HEK293 (cell line): Measurements from ENCODE around the gene HMGN1.

ENCODE experiments used
- BCL11A ChIP-seq: fragments of 450-650 bp; formaldehyde crosslinking; IDR thresholded peaks from 2 replicates; pipeline ENCODE4 v1.5.1; 2016; ENCODE audit warnings: low read depth, missing biosample characterization, missing genetic modification characterization
- EGR2 ChIP-seq: fragments of 450-650 bp; formaldehyde crosslinking; IDR thresholded peaks from 2 replicates; pipeline ENCODE4 v1.5.1; 2016; ENCODE audit warnings: low read depth, missing biosample characterization, missing genetic modification characterization
- FEZF1 ChIP-seq: fragments of 450-650 bp; formaldehyde crosslinking; IDR thresholded peaks from 2 replicates; pipeline ENCODE4 v1.5.1; 2016; ENCODE audit warnings: missing biosample characterization, missing genetic modification characterization
- GLI4 ChIP-seq: fragments of 450-650 bp; formaldehyde crosslinking; IDR thresholded peaks from 2 replicates; pipeline ENCODE4 v1.5.1; 2016; ENCODE audit warnings: missing biosample characterization, missing genetic modification characterization
- GLIS1 ChIP-seq: fragments of 450-650 bp; formaldehyde crosslinking; IDR thresholded peaks from 2 replicates; pipeline ENCODE4 v1.5.1; 2016; ENCODE audit warnings: missing biosample characterization, missing genetic modification characterization
- KLF1 ChIP-seq: fragments of 450-650 bp; formaldehyde crosslinking; IDR thresholded peaks from 2 replicates; pipeline ENCODE4 v1.5.1; 2016; ENCODE audit warnings: missing biosample characterization, missing genetic modification characterization
- KLF7 ChIP-seq: fragments of 450-650 bp; formaldehyde crosslinking; IDR thresholded peaks from 2 replicates; pipeline ENCODE4 v1.5.1; 2016; ENCODE audit warnings: missing biosample characterization, missing genetic modification characterization, borderline replicate concordance
- OSR2 ChIP-seq: fragments of 450-650 bp; formaldehyde crosslinking; IDR thresholded peaks from 2 replicates; pipeline ENCODE4 v1.5.1; 2016; ENCODE audit warnings: missing biosample characterization, missing genetic modification characterization
- SETDB1 ChIP-seq: IDR thresholded peaks from one replicate; pipeline ENCODE4 v1.6.1; 2017; ENCODE audit warnings: mild to moderate bottlenecking, low read length, moderate library complexity, mixed read lengths; ENCODE audit not compliant: insufficient read length
- SP7 ChIP-seq: fragments of 450-650 bp; formaldehyde crosslinking; IDR thresholded peaks from 2 replicates; pipeline ENCODE4 v1.5.1; 2016; ENCODE audit warnings: missing biosample characterization, missing genetic modification characterization
- ZBTB7A ChIP-seq: fragments of 450-650 bp; formaldehyde crosslinking; IDR thresholded peaks from 2 replicates; pipeline ENCODE4 v1.5.1; 2016; ENCODE audit warnings: low read depth, missing biosample characterization, missing genetic modification characterization
- ZIC2 ChIP-seq: fragments of 450-650 bp; formaldehyde crosslinking; IDR thresholded peaks from 2 replicates; pipeline ENCODE4 v1.5.1; 2016; ENCODE audit warnings: missing biosample characterization, missing genetic modification characterization
- ZNF10 ChIP-seq: fragments of 450-650 bp; formaldehyde crosslinking; IDR thresholded peaks from 2 replicates; pipeline ENCODE4 v1.5.1; 2017; ENCODE audit warnings: missing biosample characterization, missing genetic modification characterization
- ZNF112 ChIP-seq: fragments of 450-650 bp; formaldehyde crosslinking; IDR thresholded peaks from 2 replicates; pipeline ENCODE4 v1.5.0; 2017; ENCODE audit warnings: missing biosample characterization, missing genetic modification characterization
- ZNF155 ChIP-seq: fragments of 450-650 bp; formaldehyde crosslinking; IDR thresholded peaks from 2 replicates; pipeline ENCODE4 v1.5.1; 2016; ENCODE audit warnings: missing biosample characterization, missing genetic modification characterization
- ZNF169 ChIP-seq: fragments of 450-650 bp; formaldehyde crosslinking; IDR thresholded peaks from 2 replicates; pipeline ENCODE4 v1.5.1; 2016; ENCODE audit warnings: missing biosample characterization, missing genetic modification characterization
- ZNF19 ChIP-seq: fragments of 450-650 bp; formaldehyde crosslinking; IDR thresholded peaks from 2 replicates; pipeline ENCODE4; 2016; ENCODE audit warnings: missing biosample characterization, missing genetic modification characterization, low read depth
- ZNF214 ChIP-seq: fragments of 450-650 bp; formaldehyde crosslinking; IDR thresholded peaks from 2 replicates; pipeline ENCODE4 v1.5.1; 2017; ENCODE audit warnings: missing biosample characterization, mild to moderate bottlenecking, missing genetic modification characterization, borderline replicate concordance
- ZNF24 ChIP-seq: fragments of 450-650 bp; formaldehyde crosslinking; IDR thresholded peaks from 2 replicates; pipeline ENCODE4 v1.5.1; 2016; ENCODE audit warnings: missing biosample characterization, missing genetic modification characterization
- ZNF266 ChIP-seq: fragments of 450-650 bp; formaldehyde crosslinking; IDR thresholded peaks from 2 replicates; pipeline ENCODE4 v1.5.1; 2016; ENCODE audit warnings: missing biosample characterization, missing genetic modification characterization, low read depth
- ZNF302 ChIP-seq: fragments of 450-650 bp; formaldehyde crosslinking; IDR thresholded peaks from 2 replicates; pipeline ENCODE4 v1.5.1; 2016; ENCODE audit warnings: missing biosample characterization, missing genetic modification characterization, low read depth
- ZNF394 ChIP-seq: fragments of 450-650 bp; formaldehyde crosslinking; IDR thresholded peaks from 2 replicates; pipeline ENCODE4 v1.5.1; 2016; ENCODE audit warnings: missing biosample characterization, missing genetic modification characterization, mild to moderate bottlenecking, moderate library complexity, borderline replicate concordance
- ZNF510 ChIP-seq: fragments of 450-650 bp; formaldehyde crosslinking; IDR thresholded peaks from 2 replicates; pipeline ENCODE4 v1.5.1; 2018; ENCODE audit warnings: mild to moderate bottlenecking, missing genetic modification characterization, missing biosample characterization; ENCODE audit not compliant: insufficient replicate concordance
- ZNF621 ChIP-seq: fragments of 450-650 bp; formaldehyde crosslinking; IDR thresholded peaks from 2 replicates; pipeline ENCODE4 v1.5.1; 2017; ENCODE audit warnings: missing biosample characterization, missing genetic modification characterization
- ZNF626 ChIP-seq: fragments of 450-650 bp; sonication (Bioruptor Pico); formaldehyde crosslinking; IDR thresholded peaks from 2 replicates; pipeline ENCODE4 v1.5.1; 2018; ENCODE audit warnings: missing biosample characterization, missing genetic modification characterization, inconsistent platforms
- ZNF670 ChIP-seq: fragments of 450-650 bp; formaldehyde crosslinking; IDR thresholded peaks from 2 replicates; pipeline ENCODE4 v1.5.1; 2016; ENCODE audit warnings: missing biosample characterization, missing genetic modification characterization, low read depth
- ZNF830 ChIP-seq: fragments of 450-650 bp; IDR thresholded peaks from 2 replicates; pipeline ENCODE4 v1.5.0; 2018; ENCODE audit warnings: missing biosample characterization, missing genetic modification characterization, low read depth, mild to moderate bottlenecking, moderate library complexity
- TF ChIP-seq, protein P1 (sequence below): fragments of 450-650 bp; formaldehyde crosslinking; IDR thresholded peaks from 2 replicates; pipeline ENCODE4 v1.5.1; 2016; ENCODE audit warnings: missing biosample characterization, missing genetic modification characterization
- TF ChIP-seq, protein P2 (sequence below): fragments of 450-650 bp; formaldehyde crosslinking; IDR thresholded peaks from 2 replicates; pipeline ENCODE4 v1.5.1; 2017; ENCODE audit warnings: missing biosample characterization, missing genetic modification characterization
- TF ChIP-seq, protein P3 (sequence below): fragments of 450-650 bp; formaldehyde crosslinking; IDR thresholded peaks from 2 replicates; pipeline ENCODE4 v1.5.1; 2016; ENCODE audit warnings: missing biosample characterization, missing genetic modification characterization
- TF ChIP-seq, protein P4 (sequence below): fragments of 450-650 bp; formaldehyde crosslinking; IDR thresholded peaks from 2 replicates; pipeline ENCODE4 v1.5.1; 2016; ENCODE audit warnings: missing biosample characterization, missing genetic modification characterization
- TF ChIP-seq, protein P5 (sequence below): fragments of 450-650 bp; formaldehyde crosslinking; IDR thresholded peaks from 2 replicates; pipeline ENCODE4 v1.5.1; 2016; ENCODE audit warnings: missing biosample characterization, missing genetic modification characterization

The HMGN1 gene

DNA sequence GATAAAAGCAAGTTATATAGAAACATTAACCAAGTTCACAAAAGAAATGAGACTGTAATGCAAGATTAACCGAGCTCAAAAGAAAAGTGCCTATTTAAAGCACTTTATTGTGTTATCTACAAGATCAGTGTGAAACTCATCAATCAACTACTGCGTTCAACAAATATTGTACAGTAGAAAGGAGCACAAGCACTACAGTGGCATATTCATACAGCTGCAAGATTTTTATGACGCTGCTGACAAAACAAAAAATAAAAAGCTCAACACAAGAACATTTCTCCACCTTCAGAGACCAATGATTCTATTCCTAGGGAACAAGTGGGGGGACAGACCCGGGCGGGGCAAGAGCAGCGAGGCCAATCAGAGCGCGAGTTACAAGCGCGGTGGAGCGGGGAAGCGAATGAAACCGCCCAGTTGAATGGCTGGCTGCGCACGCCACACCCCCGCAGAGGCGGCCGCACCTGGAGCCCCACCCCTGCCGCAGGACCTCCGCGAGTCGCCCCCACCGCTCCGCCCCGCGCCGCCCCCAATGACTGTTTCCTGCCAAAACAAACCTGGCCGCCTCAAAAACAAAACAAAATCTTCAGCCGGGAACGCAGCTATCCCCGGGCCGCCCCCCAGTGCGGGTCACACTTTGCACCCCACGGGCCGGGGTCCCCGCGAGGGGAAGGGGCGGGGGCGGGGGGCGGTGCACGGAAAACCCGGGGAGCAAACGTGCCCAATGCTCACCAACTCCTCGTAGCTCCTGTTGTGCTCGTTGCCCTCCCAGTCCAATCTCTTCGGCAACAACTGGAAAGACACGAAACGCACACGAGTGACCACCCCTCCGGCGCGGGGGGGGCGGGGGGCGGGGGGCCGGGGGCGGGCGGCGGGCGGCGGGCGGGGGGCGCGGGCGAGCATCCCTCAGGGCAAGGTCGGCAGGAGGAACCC is 36.5 kb downstream of the HMGN1 start (continued):
- TF ChIP-seq EGR2 (peak; percentile 92), GLI4 (tag by site-specific recombination) (no peak), ZNF24 (tag by site-specific recombination) (no peak), ZNF169 (tag by site-specific recombination) (no peak), ZNF830 (tag by site-specific recombination) (no peak), ZNF112 (tag by site-specific recombination) (no peak), ZNF394 (tag by site-specific recombination) (no peak), ZNF214 (tag by site-specific recombination) (no peak), ZNF19 (no peak), SETDB1 (no peak), ZNF266 (tag by site-specific recombination) (no peak), ZNF626 (tag by site-specific recombination) (no peak), ZIC2 (tag by site-specific recombination) (peak; percentile 69), KLF7 (no peak), GLIS1 (tag by site-specific recombination) (peak; percentile 92), ZNF10 (tag by site-specific recombination) (0 out of 2 replicates have a peak, but pooled peaks have one; percentile 10), ZNF670 (tag by site-specific recombination) (no peak), ZBTB7A (no peak), ZNF155 (tag by site-specific recombination) (no peak), OSR2 (tag by site-specific recombination) (peak; percentile 40; the same call in 1 of the 2 replicates), SP7 (tag by site-specific recombination) (0 out of 2 replicates have a peak, but pooled peaks have one; percentile 28), BCL11A (tag by site-specific recombination) (no peak), ZNF510 (tag by site-specific recombination) (no peak), ZNF621 (tag by site-specific recombination) (no peak), FEZF1 (tag by site-specific recombination) (no peak), ZNF302 (tag by site-specific recombination) (no peak), KLF1 (tag by site-specific recombination) (peak; percentile 92)
- TF ChIP-seq, protein P1, sequence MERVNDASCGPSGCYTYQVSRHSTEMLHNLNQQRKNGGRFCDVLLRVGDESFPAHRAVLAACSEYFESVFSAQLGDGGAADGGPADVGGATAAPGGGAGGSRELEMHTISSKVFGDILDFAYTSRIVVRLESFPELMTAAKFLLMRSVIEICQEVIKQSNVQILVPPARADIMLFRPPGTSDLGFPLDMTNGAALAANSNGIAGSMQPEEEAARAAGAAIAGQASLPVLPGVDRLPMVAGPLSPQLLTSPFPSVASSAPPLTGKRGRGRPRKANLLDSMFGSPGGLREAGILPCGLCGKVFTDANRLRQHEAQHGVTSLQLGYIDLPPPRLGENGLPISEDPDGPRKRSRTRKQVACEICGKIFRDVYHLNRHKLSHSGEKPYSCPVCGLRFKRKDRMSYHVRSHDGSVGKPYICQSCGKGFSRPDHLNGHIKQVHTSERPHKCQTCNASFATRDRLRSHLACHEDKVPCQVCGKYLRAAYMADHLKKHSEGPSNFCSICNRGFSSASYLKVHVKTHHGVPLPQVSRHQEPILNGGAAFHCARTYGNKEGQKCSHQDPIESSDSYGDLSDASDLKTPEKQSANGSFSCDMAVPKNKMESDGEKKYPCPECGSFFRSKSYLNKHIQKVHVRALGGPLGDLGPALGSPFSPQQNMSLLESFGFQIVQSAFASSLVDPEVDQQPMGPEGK = peak; percentile 100
- TF ChIP-seq, protein P2, sequence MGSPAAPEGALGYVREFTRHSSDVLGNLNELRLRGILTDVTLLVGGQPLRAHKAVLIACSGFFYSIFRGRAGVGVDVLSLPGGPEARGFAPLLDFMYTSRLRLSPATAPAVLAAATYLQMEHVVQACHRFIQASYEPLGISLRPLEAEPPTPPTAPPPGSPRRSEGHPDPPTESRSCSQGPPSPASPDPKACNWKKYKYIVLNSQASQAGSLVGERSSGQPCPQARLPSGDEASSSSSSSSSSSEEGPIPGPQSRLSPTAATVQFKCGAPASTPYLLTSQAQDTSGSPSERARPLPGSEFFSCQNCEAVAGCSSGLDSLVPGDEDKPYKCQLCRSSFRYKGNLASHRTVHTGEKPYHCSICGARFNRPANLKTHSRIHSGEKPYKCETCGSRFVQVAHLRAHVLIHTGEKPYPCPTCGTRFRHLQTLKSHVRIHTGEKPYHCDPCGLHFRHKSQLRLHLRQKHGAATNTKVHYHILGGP (tag by site-specific recombination) = no peak
- TF ChIP-seq, protein P3, sequence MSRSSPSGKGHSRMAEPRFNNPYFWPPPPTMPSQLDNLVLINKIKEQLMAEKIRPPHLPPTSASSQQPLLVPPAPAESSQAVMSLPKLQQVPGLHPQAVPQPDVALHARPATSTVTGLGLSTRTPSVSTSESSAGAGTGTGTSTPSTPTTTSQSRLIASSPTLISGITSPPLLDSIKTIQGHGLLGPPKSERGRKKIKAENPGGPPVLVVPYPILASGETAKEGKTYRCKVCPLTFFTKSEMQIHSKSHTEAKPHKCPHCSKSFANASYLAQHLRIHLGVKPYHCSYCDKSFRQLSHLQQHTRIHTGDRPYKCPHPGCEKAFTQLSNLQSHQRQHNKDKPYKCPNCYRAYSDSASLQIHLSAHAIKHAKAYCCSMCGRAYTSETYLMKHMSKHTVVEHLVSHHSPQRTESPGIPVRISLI (tag by site-specific recombination) = no peak
- TF ChIP-seq, protein P4, sequence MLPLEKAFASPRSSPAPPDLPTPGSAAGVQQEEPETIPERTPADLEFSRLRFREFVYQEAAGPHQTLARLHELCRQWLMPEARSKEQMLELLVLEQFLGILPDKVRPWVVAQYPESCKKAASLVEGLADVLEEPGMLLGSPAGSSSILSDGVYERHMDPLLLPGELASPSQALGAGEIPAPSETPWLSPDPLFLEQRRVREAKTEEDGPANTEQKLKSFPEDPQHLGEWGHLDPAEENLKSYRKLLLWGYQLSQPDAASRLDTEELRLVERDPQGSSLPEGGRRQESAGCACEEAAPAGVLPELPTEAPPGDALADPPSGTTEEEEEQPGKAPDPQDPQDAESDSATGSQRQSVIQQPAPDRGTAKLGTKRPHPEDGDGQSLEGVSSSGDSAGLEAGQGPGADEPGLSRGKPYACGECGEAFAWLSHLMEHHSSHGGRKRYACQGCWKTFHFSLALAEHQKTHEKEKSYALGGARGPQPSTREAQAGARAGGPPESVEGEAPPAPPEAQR (tag by site-specific recombination) = no peak
- TF ChIP-seq, protein P5, sequence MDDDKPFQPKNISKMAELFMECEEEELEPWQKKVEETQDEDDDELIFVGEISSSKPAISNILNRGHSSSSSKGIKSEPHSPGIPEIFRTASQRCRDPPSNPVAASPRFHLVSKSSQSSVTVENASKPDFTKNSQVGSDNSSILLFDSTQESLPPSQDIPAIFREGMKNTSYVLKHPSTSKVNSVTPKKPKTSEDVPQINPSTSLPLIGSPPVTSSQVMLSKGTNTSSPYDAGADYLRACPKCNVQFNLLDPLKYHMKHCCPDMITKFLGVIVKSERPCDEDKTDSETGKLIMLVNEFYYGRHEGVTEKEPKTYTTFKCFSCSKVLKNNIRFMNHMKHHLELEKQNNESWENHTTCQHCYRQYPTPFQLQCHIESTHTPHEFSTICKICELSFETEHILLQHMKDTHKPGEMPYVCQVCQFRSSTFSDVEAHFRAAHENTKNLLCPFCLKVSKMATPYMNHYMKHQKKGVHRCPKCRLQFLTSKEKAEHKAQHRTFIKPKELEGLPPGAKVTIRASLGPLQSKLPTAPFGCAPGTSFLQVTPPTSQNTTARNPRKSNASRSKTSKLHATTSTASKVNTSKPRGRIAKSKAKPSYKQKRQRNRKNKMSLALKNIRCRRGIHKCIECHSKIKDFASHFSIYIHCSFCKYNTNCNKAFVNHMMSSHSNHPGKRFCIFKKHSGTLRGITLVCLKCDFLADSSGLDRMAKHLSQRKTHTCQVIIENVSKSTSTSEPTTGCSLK (tag by site-specific recombination) = no peak
